Sciatic nerve (tissue), 2 donors: Measurements from ENCODE around the gene BTG1. TPM values are rescaled to one million over a fixed set of nuclear protein-coding genes. Genes with fewer than 3 reads are reported as not detected.

Source experiments
- ATAC-seq: fragments of 200-7000 bp; cut with Tn5 transposase; one replicate; pipeline ENCODE4 v1.9.1; 2020; ENCODE audit warnings: mild to moderate bottlenecking, moderate library complexity
- DNase-seq: peaks from one replicate; pipeline ENCODE4 v3.0.0-alpha.2; 2020; ENCODE audit warnings: low spot score
- intact Hi-C: fragments of 100-400 bp; cut with DNase I; formaldehyde crosslinking; loops from one replicate; pipeline ENCODE4 v1.14.2; 2022
- total RNA-seq: library from RNA; stranded (reverse); fragmentation: NEBNext Ultra II Directional; extraction: Animal tissue kit (Norgen Biotek cat#: 25700); gene quantifications from one replicate; pipeline ENCODE4 v1.2.1, GENCODE V29; 2021
- donor health status: DM: no; HTN: no; CAD: no.
- donor health status: DM: no; HTN: no; CAD: no.

BTG1 gene
- total RNA-seq, 1 donor from 2014 or later, result 144 TPM

DNA sequence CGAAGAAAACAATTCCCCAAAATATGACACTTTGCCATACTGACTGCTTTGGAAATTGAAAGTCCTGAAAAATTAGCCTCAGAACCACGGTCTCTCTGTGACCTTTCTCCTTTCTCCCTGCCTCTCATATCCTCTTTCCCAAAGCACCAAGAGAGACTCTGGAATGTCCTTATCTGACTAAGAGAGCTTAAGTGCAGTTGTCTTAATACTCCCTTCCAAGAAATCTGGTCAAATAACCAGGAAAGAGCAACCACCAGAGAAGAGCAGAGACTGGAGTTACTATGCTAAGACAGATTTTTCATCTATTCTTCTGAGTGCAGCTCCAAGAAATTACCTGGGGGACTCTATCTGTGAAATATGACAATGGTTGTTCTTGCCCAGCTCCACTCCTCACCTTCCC is 10.5 kb upstream of the BTG1 start:
- intact Hi-C loops, result no loop called here
- ATAC-seq (no peak), DNase-seq (no peak)

DNA sequence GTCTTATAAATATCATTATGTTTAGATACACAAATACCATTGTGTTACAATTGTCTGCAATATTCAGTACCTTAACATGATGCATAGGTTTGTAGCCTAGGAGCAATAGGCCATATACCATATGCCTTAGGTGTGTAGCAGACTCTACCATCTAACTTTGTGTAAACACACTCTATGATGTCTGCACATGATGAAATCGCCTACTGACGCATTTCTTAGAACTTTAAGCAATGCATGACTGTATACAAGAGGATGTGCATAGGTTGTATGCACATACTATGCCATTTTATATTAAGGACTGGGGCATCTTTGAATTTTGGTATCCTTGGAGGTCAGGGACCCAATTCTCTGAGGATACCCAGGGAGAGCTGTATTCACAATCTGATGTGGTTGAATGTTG is 10.1 kb upstream of the BTG1 start:
- DNase-seq (no peak), ATAC-seq (no peak)
- intact Hi-C loops, result no loop called here

DNA sequence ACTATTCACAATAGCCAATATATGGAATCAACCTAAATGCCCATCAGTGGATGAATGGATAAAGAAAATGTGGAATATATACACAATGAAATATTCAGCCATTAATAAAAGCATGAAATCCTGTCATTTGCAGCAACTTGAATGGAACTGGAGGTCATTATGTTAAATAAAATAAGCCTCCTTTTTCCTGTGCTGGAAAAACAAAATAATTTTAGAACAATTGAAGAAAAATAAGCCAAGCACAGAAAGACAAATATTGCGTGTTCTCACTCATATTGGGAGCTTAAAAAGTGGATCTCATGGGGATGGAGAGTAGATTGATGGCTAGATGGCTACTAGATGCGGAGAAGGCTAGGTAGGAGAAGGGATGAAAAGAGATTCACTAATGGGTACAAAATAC is 6.3 kb upstream of the BTG1 start:
- ATAC-seq, result no peak
- no peak for DNase-seq
- intact Hi-C loops, result no loop called here

DNA sequence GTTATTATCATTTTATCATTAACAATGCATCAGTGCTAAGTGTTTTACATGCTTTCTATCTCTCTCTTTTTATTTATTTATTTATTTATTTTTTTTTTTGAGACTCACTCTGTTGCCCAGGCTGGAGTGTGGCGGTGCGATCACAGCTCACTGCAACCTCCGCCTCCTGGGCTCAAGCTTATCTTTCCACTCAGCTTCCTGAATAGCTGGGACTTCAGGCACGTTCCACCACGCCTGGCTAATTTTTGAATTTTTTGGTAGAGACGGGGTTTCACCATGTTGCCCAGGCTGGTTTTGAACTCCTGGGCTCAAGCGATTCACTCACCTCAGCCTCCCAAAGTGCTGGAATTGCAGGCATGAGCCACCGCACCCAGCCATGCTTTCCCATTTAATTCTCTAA is 3.9 kb upstream of the BTG1 start:
- DNase-seq, result no peak
- intact Hi-C loops, result loop anchor here (10.0 kb wide), 1 partner anchor 355 kb away; no protein-coding TSS in a partner anchor
- no peak for ATAC-seq

DNA sequence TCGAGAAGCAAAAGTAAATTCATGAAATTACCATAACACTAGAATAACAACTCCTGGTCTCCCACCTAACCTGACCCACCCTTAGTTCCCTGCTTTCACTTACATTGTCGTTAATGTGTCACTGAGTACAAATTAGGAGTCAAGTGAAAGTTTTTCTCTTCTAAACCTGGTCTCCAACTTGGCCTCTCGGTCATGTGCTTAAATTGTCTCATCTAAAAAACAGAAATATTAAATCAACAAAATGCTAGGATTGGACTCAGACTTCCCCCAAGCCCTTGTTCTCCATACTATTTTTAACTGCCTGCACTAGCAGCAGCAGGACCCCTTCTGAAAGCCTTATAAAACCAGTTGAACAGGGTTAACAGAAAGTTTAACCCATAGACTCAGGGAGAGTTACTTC is 1.8 kb upstream of the BTG1 start:
- no peak for ATAC-seq
- intact Hi-C loops, result loop anchor here (10.0 kb wide), 1 partner anchor 357 kb away; no protein-coding TSS in a partner anchor
- no peak for DNase-seq

DNA sequence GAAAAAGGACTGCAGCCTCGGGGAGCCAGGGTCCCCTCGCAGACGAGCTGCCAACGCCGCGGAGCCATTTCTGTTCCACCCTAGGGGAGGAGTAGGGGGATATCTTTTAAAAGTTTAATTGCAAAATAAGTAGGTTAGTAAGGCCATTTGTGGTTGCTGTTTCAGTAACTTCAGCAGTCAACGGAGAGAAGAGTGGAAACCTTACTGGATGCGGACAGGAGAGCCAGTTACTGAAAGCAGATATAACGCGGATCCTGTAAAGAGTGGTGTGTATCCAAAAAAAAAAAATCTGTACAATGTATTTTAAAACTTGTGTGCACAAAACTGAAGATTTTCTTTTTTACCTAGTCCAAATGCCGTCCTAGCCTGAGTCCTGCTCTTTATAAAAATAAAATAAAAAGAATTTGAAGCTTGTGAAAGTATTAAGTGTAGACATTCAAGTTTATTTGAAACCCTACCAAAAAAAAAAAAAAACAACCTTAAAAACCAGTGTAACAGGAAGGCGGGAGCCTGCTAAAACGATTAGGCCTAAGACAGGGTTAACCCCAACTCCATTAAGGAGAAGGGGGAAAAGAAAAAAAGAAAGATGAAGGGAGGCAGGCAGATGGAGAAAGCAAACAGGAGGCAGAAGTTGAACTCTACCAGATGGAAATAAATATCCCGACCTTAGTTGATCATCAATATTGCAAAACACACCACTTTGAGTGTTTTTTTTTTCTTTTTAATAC is 1.0 kb upstream of the BTG1 start:
- intact Hi-C loops, result loop anchor here (10.0 kb wide), 1 partner anchor 358 kb away; no protein-coding TSS in a partner anchor
- no peak for ATAC-seq

DNA sequence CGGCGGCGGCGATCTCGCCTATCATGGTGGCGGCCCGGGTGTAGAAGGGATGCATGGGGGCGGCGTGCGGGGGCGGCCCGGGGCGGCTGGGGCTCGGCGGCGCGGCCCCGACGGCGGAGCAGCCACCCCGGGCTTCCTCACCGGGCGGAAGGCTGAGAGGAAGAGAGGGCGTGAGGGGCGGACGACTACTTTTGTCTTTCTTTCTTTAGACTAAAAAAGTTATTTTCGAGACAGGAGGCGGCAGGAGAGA is 240 bp downstream of the BTG1 start:
- intact Hi-C loops, result loop anchor here (10.0 kb wide), 1 partner anchor 359 kb away; no protein-coding TSS in a partner anchor
- ATAC-seq, result peak; percentile 0

More for the DNA sequence above, 1.0 kb upstream of the BTG1 start:
- no peak for DNase-seq

DNA sequence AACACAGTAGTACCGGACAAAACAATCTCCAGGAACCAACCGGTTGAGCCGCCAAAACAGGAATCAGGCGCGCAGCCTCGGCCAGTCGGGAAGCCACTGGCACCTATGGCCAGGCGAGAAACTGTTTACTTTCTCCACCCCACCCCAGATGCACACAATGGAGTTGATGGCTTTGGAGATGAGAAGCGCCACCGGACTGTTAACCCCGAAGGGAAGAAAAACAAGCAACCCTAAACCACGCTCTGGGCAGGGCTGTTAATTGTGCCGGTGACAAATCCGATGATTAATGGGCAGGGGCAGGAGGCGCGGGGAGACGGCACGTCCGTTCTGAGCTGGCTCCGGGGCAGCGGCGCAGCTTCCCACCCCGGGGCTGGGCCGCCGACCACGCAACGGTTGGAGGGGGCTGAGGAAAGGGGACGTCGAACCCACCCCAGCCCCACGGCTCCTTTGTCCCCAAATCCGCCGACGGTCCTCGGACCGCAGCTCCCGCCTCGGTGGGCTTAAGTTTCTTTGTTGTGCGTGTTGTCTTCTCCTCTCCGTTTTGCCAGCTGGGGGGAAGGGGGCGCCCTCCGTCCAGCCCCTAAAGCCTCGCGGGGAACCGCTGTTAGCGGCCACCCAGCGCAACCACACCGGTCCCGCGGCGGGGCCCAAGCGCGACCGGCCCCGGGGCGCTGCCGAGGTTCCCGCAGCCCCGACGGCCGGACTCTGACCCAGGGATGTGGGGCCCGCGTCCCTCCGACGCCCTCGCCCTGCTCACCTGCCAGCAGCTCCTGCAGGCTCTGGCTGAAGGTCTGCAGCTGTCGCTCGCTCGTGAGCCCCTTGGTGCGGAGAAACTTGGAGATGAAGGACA is 790 bp downstream of the BTG1 start:
- ATAC-seq (peak; percentile 2), DNase-seq (peak; percentile 77)
- intact Hi-C loops, result loop anchor here (10.0 kb wide), 1 partner anchor 360 kb away; no protein-coding TSS in a partner anchor

More for the DNA sequence above, 240 bp downstream of the BTG1 start:
- DNase-seq, result no peak

DNA sequence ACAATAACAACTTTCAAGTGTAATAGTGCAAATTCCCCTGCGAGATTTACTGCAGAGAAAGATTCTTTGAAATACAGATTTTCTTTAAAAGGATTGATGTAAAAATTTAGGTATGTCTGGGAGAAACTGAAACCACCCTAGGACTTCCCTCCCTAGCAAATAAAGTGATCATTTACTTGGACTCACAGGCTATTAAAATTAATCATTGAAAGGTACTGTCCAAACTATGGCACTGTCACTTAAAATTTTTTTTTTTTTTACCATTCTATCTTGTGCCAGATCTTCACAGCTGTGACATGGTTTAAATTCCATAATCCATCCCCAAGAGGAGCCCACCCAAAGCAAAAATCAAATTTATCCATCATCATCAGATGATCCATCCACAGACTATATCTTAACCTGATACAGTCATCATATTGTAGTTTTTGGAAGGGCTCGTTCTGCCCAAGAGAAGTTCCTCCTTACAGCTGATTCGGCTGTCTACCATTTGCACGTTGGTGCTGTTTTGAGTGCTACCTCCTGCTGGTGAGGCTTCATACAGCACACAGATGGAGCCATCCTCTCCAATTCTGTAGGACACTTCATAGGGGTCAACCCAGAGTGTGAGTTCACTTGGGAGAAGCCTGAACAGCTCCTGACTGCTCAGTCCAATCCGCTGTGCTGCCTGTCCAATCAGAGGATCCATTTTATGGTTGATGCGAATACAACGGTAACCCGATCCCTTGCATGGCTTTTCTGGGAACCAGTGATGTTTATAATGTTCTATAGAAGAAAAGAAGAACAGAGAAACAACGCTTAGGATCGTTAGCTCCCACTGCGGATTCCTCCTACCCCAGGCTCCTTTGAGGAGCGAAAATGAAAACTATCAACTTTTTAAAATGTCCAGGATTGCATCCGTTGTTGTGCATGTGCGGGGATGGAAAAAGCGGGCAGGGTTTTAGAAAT is 1.7 kb downstream of the BTG1 start:
- peak; percentile 71 for DNase-seq
- intact Hi-C loops, result loop anchor here (10.0 kb wide), 1 partner anchor 361 kb away; no protein-coding TSS in a partner anchor

DNA sequence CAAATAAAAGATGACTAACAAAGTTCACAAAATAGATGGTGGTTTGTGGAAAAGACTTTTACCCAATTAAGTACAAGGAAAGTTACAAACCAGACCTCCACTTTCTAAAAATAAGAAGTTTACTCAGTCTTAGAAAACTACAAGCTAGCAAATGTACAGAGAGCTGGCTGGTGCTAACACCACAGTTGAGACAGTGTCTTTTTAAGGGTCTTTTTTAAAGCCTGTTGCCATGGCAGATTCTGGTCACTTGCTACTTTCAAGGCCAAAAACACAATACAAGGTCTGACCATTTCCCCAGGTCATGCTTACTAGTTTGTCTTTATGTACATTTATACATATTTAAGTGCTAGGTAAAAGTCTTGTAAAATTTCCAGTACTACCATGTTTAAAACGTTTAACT is 2.4 kb downstream of the BTG1 start:
- intact Hi-C loops, result loop anchor here (10.0 kb wide), 1 partner anchor 362 kb away; no protein-coding TSS in a partner anchor
- DNase-seq, result no peak
- ATAC-seq, result no peak

More for the DNA sequence above, 1.7 kb downstream of the BTG1 start:
- peak; percentile 61 for ATAC-seq

DNA sequence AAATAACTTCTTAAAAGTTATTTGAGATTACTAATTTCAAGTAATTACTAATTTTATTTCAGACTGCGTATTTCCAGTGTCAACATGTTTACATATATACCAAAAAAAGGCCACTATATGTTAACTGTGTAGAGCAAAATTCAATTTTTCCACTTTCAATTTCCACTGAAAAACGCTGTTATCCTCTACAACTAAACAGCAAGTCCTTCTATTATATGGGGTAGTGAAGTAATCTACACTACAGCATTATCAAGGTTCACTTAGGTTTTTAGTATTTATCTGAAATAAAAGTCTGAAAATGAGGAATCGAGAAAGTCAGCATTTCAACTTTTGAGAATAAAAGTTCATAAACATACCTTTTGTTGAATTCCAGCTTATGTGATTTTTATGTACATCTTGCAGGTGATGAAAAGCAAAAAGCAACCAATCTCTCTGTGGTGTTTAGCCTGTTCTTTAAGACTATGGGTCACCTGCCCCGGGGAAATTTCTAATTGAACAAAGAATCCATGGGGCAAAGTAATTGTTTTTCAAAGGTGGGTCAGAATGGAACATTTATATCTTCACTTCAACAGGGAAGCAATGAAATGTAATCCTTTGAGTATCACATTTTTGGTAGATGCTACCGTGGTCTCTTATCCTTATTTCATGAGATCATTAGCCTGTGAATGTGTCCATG is 3.3 kb downstream of the BTG1 start:
- DNase-seq, result no peak
- no peak for ATAC-seq
- intact Hi-C loops, result loop anchor here (10.0 kb wide), 1 partner anchor 362 kb away; no protein-coding TSS in a partner anchor

DNA sequence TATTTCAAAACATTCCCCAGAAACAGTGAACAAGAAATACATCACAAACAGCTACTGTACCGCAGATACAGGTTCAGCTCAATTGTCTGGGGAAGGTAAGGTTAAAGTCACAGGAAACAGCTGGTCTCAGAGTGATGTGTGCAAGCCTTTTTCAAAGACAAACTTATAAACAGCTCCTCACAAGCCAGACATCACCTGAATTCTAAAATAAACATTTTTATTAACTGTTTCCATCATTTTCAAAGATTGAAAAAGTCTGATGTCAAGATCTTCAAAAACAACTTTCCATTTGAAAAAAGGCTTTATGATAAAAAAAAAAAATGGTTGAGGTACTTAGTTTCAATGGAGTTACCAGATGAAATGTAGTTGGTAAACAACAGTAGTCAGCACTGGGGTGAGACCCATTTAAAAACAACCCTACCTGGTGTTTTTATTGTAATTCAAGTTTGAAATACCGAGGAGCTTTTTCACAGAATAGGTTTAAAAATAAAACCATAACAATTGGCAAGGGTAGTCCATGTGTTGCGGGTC is 4.0 kb downstream of the BTG1 start:
- no peak for DNase-seq
- intact Hi-C loops, result loop anchor here (10.0 kb wide), 1 partner anchor 363 kb away; no protein-coding TSS in a partner anchor
- no peak for ATAC-seq

DNA sequence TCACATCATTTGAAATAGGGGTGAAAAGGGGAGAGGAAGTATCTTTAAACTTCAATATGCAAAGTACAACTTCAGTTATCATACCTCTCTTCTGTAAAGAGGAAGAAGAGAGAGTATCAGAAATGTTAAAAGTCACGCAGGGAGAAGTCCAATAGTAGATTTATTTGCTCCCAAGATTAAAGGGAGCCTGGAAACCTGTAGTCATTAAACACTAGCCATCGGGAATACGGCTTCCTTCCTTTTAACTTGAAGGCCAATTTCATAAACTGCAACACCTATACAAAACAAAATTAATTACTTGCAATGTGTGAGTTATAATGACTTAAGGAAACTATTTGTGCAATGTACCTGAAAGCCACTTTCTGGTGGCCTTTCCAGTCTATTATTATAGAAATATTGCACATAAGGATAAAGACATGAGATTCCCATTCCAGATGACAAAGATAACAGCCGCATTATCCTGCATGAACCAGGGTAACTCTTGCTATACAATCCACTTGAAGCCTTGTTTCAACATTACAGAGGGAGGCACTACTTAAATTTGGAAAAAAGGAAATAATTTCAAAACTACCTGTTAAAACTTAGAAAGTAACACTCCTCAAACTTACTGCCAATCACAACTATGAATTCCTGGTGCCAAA is 4.6 kb downstream of the BTG1 start:
- intact Hi-C loops, result loop anchor here (10.0 kb wide), 1 partner anchor 364 kb away; no protein-coding TSS in a partner anchor
- no peak for DNase-seq
- no peak for ATAC-seq

DNA sequence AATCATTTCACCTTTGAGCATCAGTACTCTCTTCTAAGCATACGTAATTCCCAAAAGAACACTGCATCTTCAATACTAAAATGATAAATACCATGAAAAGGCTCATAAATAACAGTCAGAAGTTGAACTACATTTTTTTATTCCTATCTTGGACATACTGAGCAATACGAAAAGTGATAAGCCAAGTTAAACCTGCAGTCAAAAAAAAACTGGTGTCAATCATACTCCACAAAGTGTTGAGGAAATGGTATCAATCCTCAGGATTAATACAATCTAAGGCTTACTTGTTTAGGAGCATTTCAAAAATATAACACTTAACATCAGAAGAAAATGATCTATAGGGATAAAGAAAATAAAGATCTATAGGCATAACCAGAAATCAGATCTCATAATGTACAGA is 5.5 kb downstream of the BTG1 start:
- intact Hi-C loops, result loop anchor here (10.0 kb wide), 1 partner anchor 365 kb away; no protein-coding TSS in a partner anchor
- ATAC-seq, result no peak
- no peak for DNase-seq

DNA sequence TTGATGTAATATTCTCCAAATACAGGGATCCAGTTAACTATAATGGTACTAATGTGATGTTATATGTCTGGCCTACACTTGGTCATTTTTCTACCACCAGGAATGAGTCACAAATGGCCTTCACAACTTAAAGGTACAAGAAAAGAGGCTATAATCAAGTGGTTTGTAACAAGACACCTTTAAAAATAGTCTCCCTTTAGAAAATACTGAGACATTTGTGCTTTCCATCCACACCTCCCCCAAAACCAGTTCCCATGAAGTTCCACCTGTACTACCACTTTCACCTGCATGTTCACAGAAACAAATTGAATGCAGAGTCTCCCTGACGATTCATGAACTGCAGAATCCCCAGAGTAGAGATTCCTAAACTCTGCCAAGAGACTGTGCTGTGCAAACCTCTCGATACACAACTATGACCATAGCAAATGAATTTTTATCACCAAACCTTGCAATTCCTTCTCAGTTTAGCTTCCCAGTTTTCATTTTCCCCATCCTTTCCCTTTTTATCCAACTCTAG is 6.0 kb downstream of the BTG1 start:
- intact Hi-C loops, result loop anchor here (10.0 kb wide), 1 partner anchor 365 kb away; no protein-coding TSS in a partner anchor
- ATAC-seq (no peak), DNase-seq (no peak)

DNA sequence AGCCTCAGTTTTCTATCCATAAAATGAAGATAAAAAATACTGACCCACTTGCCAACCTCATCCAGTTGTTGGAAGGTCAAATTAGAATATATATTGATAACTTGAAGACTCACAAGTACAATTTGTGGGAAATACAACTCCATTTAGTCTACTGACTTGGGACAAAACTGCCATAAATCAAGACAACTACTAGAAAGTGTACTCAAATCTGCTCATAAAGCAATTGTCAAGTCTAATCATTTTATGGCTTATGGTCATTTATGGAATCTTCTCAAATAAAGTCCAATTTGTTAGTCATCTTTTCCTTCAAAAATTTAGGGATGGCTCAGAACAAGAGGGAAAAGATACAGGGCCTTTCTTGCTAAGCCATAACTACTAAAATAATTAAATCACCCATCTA is 7.0 kb downstream of the BTG1 start:
- intact Hi-C loops, result no loop called here
- no peak for ATAC-seq
- DNase-seq, result no peak

DNA sequence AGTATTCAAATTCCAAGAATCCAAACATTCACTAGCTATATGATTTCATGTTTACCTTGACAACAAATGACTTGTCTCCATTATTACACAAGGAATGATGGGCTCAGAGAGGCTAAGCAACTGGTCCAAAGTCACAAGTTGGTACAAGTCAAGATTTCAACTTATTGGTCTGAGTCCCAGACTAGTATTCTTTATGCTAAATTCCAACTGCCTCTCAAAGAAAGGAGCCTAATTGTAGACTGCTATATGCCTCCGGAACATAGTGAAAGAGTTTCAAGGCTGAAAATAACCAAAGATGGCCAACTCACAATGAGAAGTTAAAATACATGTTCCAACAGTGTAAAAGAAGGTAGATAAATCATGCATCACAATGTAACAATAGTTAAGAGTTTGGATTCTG is 7.5 kb downstream of the BTG1 start:
- no peak for ATAC-seq
- intact Hi-C loops, result no loop called here
- DNase-seq, result no peak
